Endothelial cell of umbilical vein (primary cell): Measurements from ENCODE around the gene DNAAF5. TPM values are rescaled to one million over a fixed set of nuclear protein-coding genes. Genes with fewer than 3 reads are reported as not detected.

ENCODE experiments used
- BruUV-seq: library from RNA; stranded (reverse); fragments of 400-500 nt; replicated peaks from 2 replicates; lab custom pipeline; 2021; lab: Mats Ljungman, UMichigan
- CTCF ChIA-PET: fragments of 300-600, 350-600 bp; sonication (Branson Sonifier 250); formaldehyde crosslinking; loops from one replicate; lab custom pipeline; 2021; ENCODE audit warnings: antibody characterized with exemption, inconsistent platforms; lab: Charles Lee
- POLR2A ChIA-PET: fragments of 300-600, 350-600 bp; sonication (Branson Sonifier 250); formaldehyde crosslinking; loops from one replicate; lab custom pipeline; 2021; ENCODE audit warnings: antibody characterized with exemption, inconsistent platforms; lab: Charles Lee
- DNase-seq: peaks from one replicate; pipeline ENCODE4 v3.0.0-alpha.2; 2011; ENCODE audit warnings: low read depth, low spot score
- FAIRE-seq: peaks from 2 replicates; lab custom pipeline; 2011; peaks lifted over from hg19 to GRCh38; lab: Jason Lieb, UNC
- H2AFZ ChIP-seq: 2 replicates; pipeline ENCODE4 v1.6.0; 2012; ENCODE audit warnings: low read depth, low read length, control low read depth, inconsistent platforms
- H3K27ac ChIP-seq: 2 replicates; pipeline ENCODE4 v1.5.1; 2011; ENCODE audit warnings: low read depth, mild to moderate bottlenecking, control low read depth, low read length, moderate library complexity; ENCODE audit not compliant: insufficient read depth
- H3K27me3 ChIP-seq, 2 experiments: 2 replicates each; pipeline versions ENCODE4 v1.6.0 to v1.6.1; 2011; ENCODE audit warnings: low read length in 2 of 2, mixed read lengths in 1 of 2; ENCODE audit not compliant: control insufficient read depth in 2 of 2, insufficient read depth in 2 of 2
- H3K36me3 ChIP-seq, 2 experiments: 2 replicates in 1 of 2; 3 replicates in 1 of 2; pipeline ENCODE4 v1.5.1; 2011; ENCODE audit warnings: low read length in 2 of 2, mild to moderate bottlenecking in 1 of 2, moderate library complexity in 1 of 2; ENCODE audit not compliant: control insufficient read depth in 2 of 2, insufficient read depth in 2 of 2; ENCODE audit errors: extremely low read depth in 1 of 2
- H3K4me1 ChIP-seq: 3 replicates; pipeline ENCODE4 v1.5.1; 2011; ENCODE audit warnings: mild to moderate bottlenecking, low read length; ENCODE audit not compliant: control insufficient read depth, insufficient read depth; ENCODE audit errors: extremely low read depth
- H3K4me2 ChIP-seq: 2 replicates; pipeline ENCODE4 v1.6.1; 2011; ENCODE audit warnings: low read length, control low read depth, mixed read lengths; ENCODE audit not compliant: insufficient read depth
- H3K4me3 ChIP-seq, 3 experiments: fragments of 200-600 bp in 1 of 3; sonication (generic), shearing (Covaris generic) in 1 of 3; replicated peaks in 1 of 3; 2 replicates each; pipeline ENCODE4 v1.5.1; 2011 to 2016; ENCODE audit warnings: control low read depth in 3 of 3, low read length in 3 of 3, mild to moderate bottlenecking in 2 of 3, inconsistent platforms in 1 of 3, low read depth in 1 of 3, moderate library complexity in 1 of 3; ENCODE audit not compliant: insufficient read depth in 1 of 3
- H3K79me2 ChIP-seq: 2 replicates; pipeline ENCODE4 v1.6.0; 2012; ENCODE audit warnings: low read length, inconsistent platforms; ENCODE audit not compliant: control insufficient read depth, insufficient read depth
- H3K9ac ChIP-seq: replicated peaks from 2 replicates; pipeline ENCODE3; 2011; ENCODE audit warnings: low read length, control low read depth; ENCODE audit not compliant: insufficient read depth; ENCODE audit errors: extremely low read depth
- H3K9me1 ChIP-seq: replicated peaks from 3 replicates; pipeline ENCODE4 v1.6.0; 2011; ENCODE audit warnings: mild to moderate bottlenecking, low read length; ENCODE audit not compliant: control insufficient read depth, insufficient read depth; ENCODE audit errors: extremely low read depth
- H3K9me3 ChIP-seq: replicated peaks from 2 replicates; pipeline ENCODE4 v1.5.1; 2012; ENCODE audit warnings: low read length, inconsistent platforms; ENCODE audit not compliant: control insufficient read depth, insufficient read depth
- H4K20me1 ChIP-seq: replicated peaks from 2 replicates; pipeline ENCODE3; 2011; ENCODE audit warnings: mild to moderate bottlenecking, low read length; ENCODE audit not compliant: control insufficient read depth, insufficient read depth; ENCODE audit errors: extremely low read depth
- EZH2 ChIP-seq: IDR thresholded peaks from 2 replicates; pipeline ENCODE4 v1.6.1; 2012; ENCODE audit warnings: borderline replicate concordance, low read depth, mild to moderate bottlenecking, moderate library complexity, low read length, inconsistent platforms; ENCODE audit not compliant: severe bottlenecking
- FOS ChIP-seq: IDR thresholded peaks from 2 replicates; pipeline ENCODE4 v1.6.1; 2011; ENCODE audit warnings: mild to moderate bottlenecking, low read length, moderate library complexity, borderline replicate concordance; ENCODE audit not compliant: insufficient read depth
- GATA2 ChIP-seq: IDR thresholded peaks from 2 replicates; pipeline ENCODE4 v1.7.0; 2011; ENCODE audit warnings: low read depth, mild to moderate bottlenecking, moderate library complexity, mixed read lengths, low read length; ENCODE audit not compliant: insufficient read length, insufficient read depth
- JUN ChIP-seq: IDR thresholded peaks from 2 replicates; pipeline ENCODE4 v1.6.1; 2011; ENCODE audit warnings: borderline replicate concordance, low read depth; ENCODE audit not compliant: insufficient read length, insufficient read depth
- MYC ChIP-seq: IDR thresholded peaks from one replicate; pipeline ENCODE4 v1.6.1; 2011; ENCODE audit warnings: mild to moderate bottlenecking, low read depth, low read length
- POLR2A ChIP-seq: IDR thresholded peaks from 2 replicates; pipeline ENCODE4 v1.6.1; 2012; ENCODE audit warnings: low read depth, mild to moderate bottlenecking, control low read depth, low read length
- POLR2AphosphoS5 ChIP-seq: IDR thresholded peaks from 2 replicates; pipeline ENCODE4 v1.6.1; 2012; ENCODE audit warnings: low read depth, mild to moderate bottlenecking, control low read depth, low read length, moderate library complexity; ENCODE audit not compliant: insufficient read depth
- dilution Hi-C: fragments of 300-500 bp; cut with MboI; formaldehyde crosslinking; loops from one replicate; pipeline ENCODE4 v1.15.0; 2019; ENCODE audit warnings: low sequenced_read_pairs; ENCODE audit not compliant: extremely low pct_ligation_motif_present
- intact Hi-C: fragments of 100-400 bp; cut with micrococcal nuclease; formaldehyde crosslinking; loops from one replicate; pipeline ENCODE4 v1.10.0; 2022
- polyA plus RNA-seq, 4 experiments: library from polyadenylated mRNA; depleted of rRNA in 3 of 4; stranded (reverse) in 3 of 4; unstranded in 1 of 4; fragments of >200 nt; gene quantifications; 2 replicates each; pipeline versions ENCODE4 v1.2.1 to v1.2.3, GENCODE V29; 2011 to 2012; ENCODE audit warnings: missing spikeins in 1 of 4
- total RNA-seq: library from RNA; stranded (reverse); gene quantifications from 2 replicates; pipeline ENCODE4 v1.2.3, GENCODE V29; 2021
- TF ChIP-seq, protein P1 (sequence below): IDR thresholded peaks from 2 replicates; pipeline ENCODE4 v1.6.1; 2011; ENCODE audit not compliant: insufficient read depth, insufficient read length
- TF ChIP-seq, protein P2 (sequence below), 2 donors: IDR thresholded peaks; 1 replicate in 1 of 2; 2 replicates in 1 of 2; pipeline ENCODE4 v1.5.1; 2011; ENCODE audit warnings: low read length in 2 of 2, mild to moderate bottlenecking in 2 of 2, moderate library complexity in 2 of 2, control low read depth in 1 of 2, inconsistent platforms in 1 of 2, low read depth in 1 of 2; ENCODE audit not compliant: insufficient read depth in 1 of 2; ENCODE audit errors: extremely low read depth in 1 of 2

The DNAAF5 gene
- total and polyA plus RNA-seq, 2 donors (not counting 3 experiments of a cell fraction or from before 2014, with no cell fraction given): 49.3 to 65.5 TPM

DNA sequence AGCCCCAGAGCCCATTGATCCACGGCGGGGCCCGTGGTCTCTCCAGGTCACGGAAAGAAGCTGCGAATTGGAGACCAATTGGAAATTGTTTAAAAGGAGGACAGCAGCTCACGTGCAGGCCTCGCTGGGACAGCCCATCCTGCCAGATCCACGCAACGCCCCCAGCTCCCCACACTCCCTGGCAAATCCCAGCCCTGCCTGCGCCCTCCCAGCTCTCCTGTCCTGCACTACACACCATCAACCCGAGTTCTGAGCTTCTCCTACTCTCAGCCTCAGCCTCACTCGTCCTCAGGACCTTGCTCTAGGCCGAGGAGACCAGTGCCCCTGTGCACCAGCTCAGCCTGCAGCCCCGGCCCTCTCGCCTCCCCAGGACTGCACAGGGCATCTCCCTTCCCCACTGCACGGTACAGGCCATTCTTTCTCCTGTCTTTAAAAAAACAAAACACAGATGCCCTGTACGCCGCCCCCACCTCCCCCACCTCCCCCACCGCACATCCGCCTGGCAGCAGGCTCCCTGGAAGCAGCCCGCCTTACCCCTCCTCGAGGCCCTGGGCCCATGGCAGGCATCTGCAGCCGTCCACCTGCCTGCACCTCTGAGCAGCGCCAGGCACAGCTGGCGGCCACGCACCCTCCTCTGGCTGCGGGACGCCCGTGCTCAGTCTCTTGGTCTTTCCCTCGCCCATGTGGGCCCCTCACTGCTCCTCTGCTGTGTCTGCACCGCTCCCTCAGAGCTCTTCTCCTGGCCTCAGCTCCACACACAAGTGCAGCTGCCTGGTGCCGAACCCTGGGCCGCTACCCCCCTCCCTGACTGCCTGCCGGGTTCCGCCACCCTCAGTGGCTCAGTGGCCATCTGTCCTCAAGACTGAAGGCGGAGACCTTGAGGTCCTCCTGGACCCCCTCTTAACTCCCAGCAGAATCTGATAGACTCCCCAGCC lies 57.3 kb downstream of the DNAAF5 start:
- POLR2A ChIA-PET: no interaction called here
- Histone ChIP-seq H3K9ac (no peak overlapping the region), H2AFZ (no peak overlapping the region), H3K4me1 (peaks cover 11% of the 10 kb centered on the region), H3K4me2 (no peak overlapping the region), H3K9me1 (no peaks in the 10 kb centered on the region), H3K27ac (no peak overlapping the region), H3K4me3 (no peak overlapping the region), H3K79me2 (no peaks in the 10 kb centered on the region), H3K27me3 (no peaks in the 10 kb centered on the region), H3K36me3 (peaks cover 2 to 17% of the 10 kb centered on the region in 2 experiments), H4K20me1 (no peaks in the 10 kb centered on the region), H3K9me3 (no peaks in the 10 kb centered on the region)
- dilution Hi-C loops (no loop called here), intact Hi-C loops (no loop called here)
- DNase-seq (no peak), FAIRE-seq (no peak)
- BruUV-seq: no TSS peak
- TF ChIP-seq GATA2 (no peak), EZH2 (no peak), FOS (no peak), POLR2A (no peak), JUN (no peak), MYC (no peak), POLR2AphosphoS5 (no peak)
- TF ChIP-seq, protein P1, sequence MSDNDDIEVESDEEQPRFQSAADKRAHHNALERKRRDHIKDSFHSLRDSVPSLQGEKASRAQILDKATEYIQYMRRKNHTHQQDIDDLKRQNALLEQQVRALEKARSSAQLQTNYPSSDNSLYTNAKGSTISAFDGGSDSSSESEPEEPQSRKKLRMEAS: no peak
- TF ChIP-seq, protein P2, sequence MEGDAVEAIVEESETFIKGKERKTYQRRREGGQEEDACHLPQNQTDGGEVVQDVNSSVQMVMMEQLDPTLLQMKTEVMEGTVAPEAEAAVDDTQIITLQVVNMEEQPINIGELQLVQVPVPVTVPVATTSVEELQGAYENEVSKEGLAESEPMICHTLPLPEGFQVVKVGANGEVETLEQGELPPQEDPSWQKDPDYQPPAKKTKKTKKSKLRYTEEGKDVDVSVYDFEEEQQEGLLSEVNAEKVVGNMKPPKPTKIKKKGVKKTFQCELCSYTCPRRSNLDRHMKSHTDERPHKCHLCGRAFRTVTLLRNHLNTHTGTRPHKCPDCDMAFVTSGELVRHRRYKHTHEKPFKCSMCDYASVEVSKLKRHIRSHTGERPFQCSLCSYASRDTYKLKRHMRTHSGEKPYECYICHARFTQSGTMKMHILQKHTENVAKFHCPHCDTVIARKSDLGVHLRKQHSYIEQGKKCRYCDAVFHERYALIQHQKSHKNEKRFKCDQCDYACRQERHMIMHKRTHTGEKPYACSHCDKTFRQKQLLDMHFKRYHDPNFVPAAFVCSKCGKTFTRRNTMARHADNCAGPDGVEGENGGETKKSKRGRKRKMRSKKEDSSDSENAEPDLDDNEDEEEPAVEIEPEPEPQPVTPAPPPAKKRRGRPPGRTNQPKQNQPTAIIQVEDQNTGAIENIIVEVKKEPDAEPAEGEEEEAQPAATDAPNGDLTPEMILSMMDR (IDR thresholded peaks at IDR 0.05; ENCODE audit: extremely low read depth in 1 of 2, insufficient read depth in 1 of 2, low read depth in 1 of 2, low read length in 2 of 2): no peak
- CTCF ChIA-PET: interaction anchor here (2.4 kb wide), 1 partner anchor 89 kb away, joined by 16 read pairs; no protein-coding TSS in a partner anchor
